Vagina (tissue), 2 donors: ENCODE measurements around the gene PPP1CC.

Experiments used
- CTCF ChIP-seq, 3 experiments: fragments of 450-650 bp in 2 of 3; fragments of 200-600 bp in 1 of 3; sonication (generic) in 1 of 3; IDR thresholded peaks; one replicate each; pipeline ENCODE4 v1.5.1; 2017 to 2019; ENCODE audit warnings: antibody characterized with exemption in 3 of 3, mild to moderate bottlenecking in 2 of 3, moderate library complexity in 2 of 3
- POLR2A ChIP-seq, 2 donors: fragments of 450-650 bp; IDR thresholded peaks; one replicate each; pipeline ENCODE4 v1.6.1; 2017; ENCODE audit warnings: antibody characterized with exemption in 2 of 2, mild to moderate bottlenecking in 2 of 2, moderate library complexity in 2 of 2

- no peak for TF ChIP-seq POLR2A (IDR thresholded peaks at IDR 0.05)
- TF ChIP-seq CTCF (IDR thresholded peaks at IDR 0.05): no peak
Observed at GRCh38 chr12:110785240-110785639, 42.5 kb upstream of the PPP1CC start.
